Trophoblast cell (in vitro differentiated cells and primary cell): ENCODE measurements around the gene APMAP.

ENCODE experiments used
- DNase-seq, 2 donors: peaks; one replicate each; pipeline ENCODE4 v3.0.0-alpha.2; 2016
- H2AFZ ChIP-seq: 2 replicates; pipeline ENCODE4 v1.6.1; 2013; ENCODE audit warnings: low read length, moderate library complexity, mild to moderate bottlenecking; ENCODE audit not compliant: insufficient read depth, poor library complexity
- H2AK5ac ChIP-seq: 2 replicates; pipeline ENCODE4 v1.6.1; 2013; ENCODE audit warnings: mild to moderate bottlenecking, low read length
- H2BK120ac ChIP-seq: 2 replicates; pipeline ENCODE4 v1.6.1; 2013; ENCODE audit warnings: low read length, mild to moderate bottlenecking, moderate library complexity; ENCODE audit not compliant: insufficient read depth, poor library complexity
- H2BK12ac ChIP-seq: 2 replicates; pipeline ENCODE4 v1.6.1; 2013; ENCODE audit warnings: mild to moderate bottlenecking, low read length, moderate library complexity
- H2BK5ac ChIP-seq: 2 replicates; pipeline ENCODE4 v1.6.1; 2013; ENCODE audit warnings: low read length, low read depth, moderate library complexity, mild to moderate bottlenecking; ENCODE audit not compliant: poor library complexity
- H3K14ac ChIP-seq: 2 replicates; pipeline ENCODE4 v1.6.1; 2013; ENCODE audit warnings: mild to moderate bottlenecking, low read length
- H3K18ac ChIP-seq: 2 replicates; pipeline ENCODE4 v1.6.1; 2013; ENCODE audit warnings: mild to moderate bottlenecking, low read length
- H3K23ac ChIP-seq: 2 replicates; pipeline ENCODE4 v1.6.1; 2013; ENCODE audit warnings: low read length
- H3K27ac ChIP-seq: 2 replicates; pipeline ENCODE4 v1.5.1; 2013; ENCODE audit warnings: low read depth, mild to moderate bottlenecking, inconsistent platforms, low read length, moderate library complexity
- H3K27me3 ChIP-seq: 2 replicates; pipeline ENCODE4 v1.6.1; 2013; ENCODE audit warnings: inconsistent platforms, mild to moderate bottlenecking, low read length, moderate library complexity; ENCODE audit not compliant: insufficient read depth
- H3K36me3 ChIP-seq, 2 experiments: 1 replicate in 1 of 2; 2 replicates in 1 of 2; pipeline ENCODE4 v1.6.1; 2013; ENCODE audit warnings: low read length in 2 of 2, mild to moderate bottlenecking in 2 of 2, moderate library complexity in 1 of 2; ENCODE audit not compliant: insufficient read depth in 2 of 2, control insufficient read depth in 1 of 2
- H3K4ac ChIP-seq: 2 replicates; pipeline ENCODE4 v1.6.1; 2013; ENCODE audit warnings: low read depth, mild to moderate bottlenecking, low read length, moderate library complexity
- H3K4me1 ChIP-seq, 2 experiments: 1 replicate in 1 of 2; 2 replicates in 1 of 2; pipeline ENCODE4 v1.6.1; 2013; ENCODE audit warnings: low read length in 2 of 2, mild to moderate bottlenecking in 2 of 2, moderate library complexity in 1 of 2; ENCODE audit not compliant: insufficient read depth in 2 of 2, control insufficient read depth in 1 of 2
- H3K4me2 ChIP-seq: 2 replicates; pipeline ENCODE4 v1.6.1; 2013; ENCODE audit warnings: inconsistent platforms, mild to moderate bottlenecking, low read length, moderate library complexity
- H3K4me3 ChIP-seq: 2 replicates; pipeline ENCODE4 v1.5.1; 2013; ENCODE audit warnings: mild to moderate bottlenecking, low read depth, low read length, inconsistent platforms
- H3K79me1 ChIP-seq: one replicate; pipeline ENCODE4 v1.6.1; 2013; ENCODE audit warnings: low read length
- H3K79me2 ChIP-seq: 2 replicates; pipeline ENCODE4 v1.6.1; 2013; ENCODE audit warnings: low read length, mild to moderate bottlenecking; ENCODE audit not compliant: control insufficient read depth, insufficient read depth, poor library complexity
- H3K9ac ChIP-seq: 2 replicates; pipeline ENCODE4 v1.6.1; 2013; ENCODE audit warnings: mild to moderate bottlenecking, low read length
- H3K9me3 ChIP-seq: 2 replicates; pipeline ENCODE4 v1.6.1; 2013; ENCODE audit warnings: low read depth, mild to moderate bottlenecking, control low read depth, inconsistent platforms, low read length; ENCODE audit not compliant: insufficient read depth
- H4K12ac ChIP-seq: 2 replicates; pipeline ENCODE4 v1.6.1; 2013; ENCODE audit warnings: low read depth, mild to moderate bottlenecking, low read length, moderate library complexity
- H4K8ac ChIP-seq: 2 replicates; pipeline ENCODE4 v1.6.1; 2013; ENCODE audit warnings: low read depth, mild to moderate bottlenecking, low read length, moderate library complexity
- H4K91ac ChIP-seq: one replicate; pipeline ENCODE4 v1.6.1; 2013; ENCODE audit warnings: low read depth, mild to moderate bottlenecking, low read length, moderate library complexity
- WGBS: extraction: QIAGEN DNeasy Blood & Tissue Kit; methylation state at CpG from one replicate; pipeline ENCODE4 v1.1.7; 2013; ENCODE audit warnings: missing lambda C conversion rate; ENCODE audit not compliant: insufficient read length, insufficient coverage; ENCODE audit errors: extremely low coverage; 5-methylcytosine and 5-hydroxymethylcytosine counted together

APMAP gene

DNA sequence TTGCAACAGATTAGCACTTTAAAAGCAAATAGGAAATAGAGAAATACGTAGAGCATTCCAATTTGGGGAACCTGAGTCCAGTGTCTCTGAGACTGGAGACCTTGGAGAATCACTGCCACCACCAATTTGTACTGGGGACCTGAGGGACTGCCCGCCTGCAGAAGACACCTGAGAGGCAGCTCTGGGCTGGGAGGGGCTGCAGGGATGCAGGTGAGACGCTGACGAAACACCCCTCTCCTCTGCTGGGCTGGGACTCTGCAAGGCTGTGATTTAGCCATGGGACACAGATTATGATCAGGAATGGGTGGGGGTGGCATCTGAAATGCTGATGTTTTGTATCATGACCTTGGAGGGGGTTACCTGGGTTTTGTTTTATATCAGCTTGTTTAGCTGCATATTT lies 7.0 kb upstream of the APMAP start:
- Histone ChIP-seq H3K27ac (no peak overlapping the region), H4K8ac (no peak overlapping the region), H3K18ac (no peak overlapping the region), H3K27me3 (no peaks in the 10 kb centered on the region), H4K91ac (no peak overlapping the region), H3K4ac (no peak overlapping the region), H3K4me1 (peaks cover 2 to 3% of the 10 kb centered on the region in 2 experiments), H3K4me2 (no peak overlapping the region), H2BK12ac (no peak overlapping the region), H2BK120ac (no peak overlapping the region), H2AFZ (no peak overlapping the region), H2BK5ac (no peak overlapping the region), H3K23ac (no peak overlapping the region), H3K79me1 (no peaks in the 10 kb centered on the region), H4K12ac (no peak overlapping the region), H3K14ac (no peak overlapping the region), H3K4me3 (no peak overlapping the region), H3K36me3 (no peaks in the 10 kb centered on the region), H3K79me2 (no peaks in the 10 kb centered on the region), H3K9me3 (no peaks in the 10 kb centered on the region), H3K9ac (no peak overlapping the region), H2AK5ac (no peak overlapping the region)
- DNase-seq = peak in 1 of 2 donors; percentile 42
- no CpG with 5 or more reads among the region's 4 CpGs for WGBS

DNA sequence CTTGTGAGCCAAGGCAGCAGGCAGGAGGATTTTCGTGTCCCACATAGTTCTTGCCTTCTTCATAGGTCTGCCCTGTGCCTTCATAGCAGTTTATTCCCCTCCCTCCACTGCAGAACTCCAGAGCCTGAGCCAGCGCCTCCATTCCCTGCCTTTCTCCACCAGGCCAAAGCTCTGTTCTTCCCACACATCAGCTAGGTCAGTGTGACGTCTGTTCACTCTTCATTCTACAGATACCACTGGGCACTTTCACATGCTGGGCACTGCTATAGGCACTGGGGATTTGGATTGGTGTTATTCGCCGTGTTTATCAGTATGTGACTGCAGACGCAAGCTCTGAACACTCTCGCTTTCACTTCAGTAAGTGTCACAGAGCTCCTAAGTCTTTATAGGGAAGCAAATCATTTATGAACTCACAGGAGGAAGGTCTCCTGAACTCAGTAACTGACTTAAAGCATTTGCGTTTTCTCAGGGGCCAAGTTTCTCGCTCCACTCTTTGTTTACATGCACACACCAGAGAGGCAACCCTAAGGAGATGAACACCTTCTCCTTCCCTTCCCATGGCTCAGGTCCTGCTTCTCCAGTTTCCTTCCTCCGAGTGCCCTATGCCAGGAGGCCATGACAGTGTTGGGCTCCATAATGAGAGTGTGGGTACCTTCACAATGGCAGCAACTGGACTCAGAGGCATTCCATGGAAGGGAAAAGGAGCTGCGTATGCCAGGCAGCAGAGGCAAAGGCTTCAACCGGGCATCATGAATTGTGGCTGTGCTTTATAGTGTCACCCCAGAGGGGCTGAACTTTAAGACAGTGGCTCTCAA lies 6.3 kb upstream of the APMAP start:
- Histone ChIP-seq H4K91ac (no peak overlapping the region), H2AK5ac (no peak overlapping the region), H3K79me1 (no peaks in the 10 kb centered on the region)

DNA sequence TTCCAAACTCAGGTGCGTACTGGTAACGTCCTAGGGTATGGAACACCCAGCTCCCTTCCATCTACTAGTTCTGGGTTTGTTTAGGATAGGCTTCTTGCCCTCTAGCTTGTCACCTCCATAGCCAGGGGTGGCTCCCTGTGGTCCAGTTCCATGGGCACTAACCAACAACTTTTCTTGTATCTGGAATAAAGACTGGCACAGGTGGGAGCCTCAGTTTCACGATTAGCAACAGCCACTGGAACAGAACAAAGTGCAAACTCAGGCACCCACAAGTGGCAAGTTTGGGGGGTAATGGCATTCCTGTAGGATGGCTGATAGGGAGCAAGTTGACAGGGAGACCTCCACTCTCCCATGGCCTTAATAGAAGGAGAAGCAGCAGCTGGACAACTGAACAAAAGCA lies 5.6 kb upstream of the APMAP start:
- no peak overlapping the region for H4K12ac ChIP-seq
- no peak overlapping the region for H4K8ac ChIP-seq
- no peak overlapping the region for H2AFZ ChIP-seq
- H3K79me2 ChIP-seq = no peaks in the 10 kb centered on the region
- no peaks in the 10 kb centered on the region for H3K36me3 ChIP-seq
- no peak overlapping the region for H3K4me3 ChIP-seq
- H3K27me3 ChIP-seq = no peaks in the 10 kb centered on the region
- H3K9me3 ChIP-seq = no peaks in the 10 kb centered on the region
- DNase-seq = no peak
- no peaks in the 10 kb centered on the region for H3K79me1 ChIP-seq
- H2AK5ac ChIP-seq = no peak overlapping the region
- no peak overlapping the region for H3K4me2 ChIP-seq
- no CpG with 5 or more reads among the region's 3 CpGs for WGBS
- no peak overlapping the region for H3K9ac ChIP-seq
- H3K23ac ChIP-seq = no peak overlapping the region
- no peak overlapping the region for H2BK120ac ChIP-seq
- H2BK12ac ChIP-seq = no peak overlapping the region
- peaks cover 2 to 3% of the 10 kb centered on the region in 2 experiments for H3K4me1 ChIP-seq
- H2BK5ac ChIP-seq = no peak overlapping the region
- H4K91ac ChIP-seq = no peak overlapping the region
- no peak overlapping the region for H3K27ac ChIP-seq
- H3K14ac ChIP-seq = no peak overlapping the region
- H3K18ac ChIP-seq = no peak overlapping the region
- H3K4ac ChIP-seq = no peak overlapping the region

More for the DNA sequence above, 6.3 kb upstream of the APMAP start:
- H3K4me3 ChIP-seq = no peak overlapping the region
- H4K8ac ChIP-seq = no peak overlapping the region
- H3K4me2 ChIP-seq = no peak overlapping the region
- no peaks in the 10 kb centered on the region for H3K9me3 ChIP-seq
- no peak overlapping the region for H2BK120ac ChIP-seq
- no peaks in the 10 kb centered on the region for H3K79me2 ChIP-seq
- H4K12ac ChIP-seq = no peak overlapping the region
- no peak overlapping the region for H3K23ac ChIP-seq
- H3K27ac ChIP-seq = no peak overlapping the region
- H3K4ac ChIP-seq = no peak overlapping the region
- no peak for DNase-seq
- H3K36me3 ChIP-seq = no peaks in the 10 kb centered on the region
- H3K18ac ChIP-seq = no peak overlapping the region
- H3K4me1 ChIP-seq = peaks cover 2 to 3% of the 10 kb centered on the region in 2 experiments
- no peaks in the 10 kb centered on the region for H3K27me3 ChIP-seq
- H2AFZ ChIP-seq = no peak overlapping the region
- no peak overlapping the region for H2BK5ac ChIP-seq
- WGBS = no CpG with 5 or more reads among the region's 12 CpGs
- H2BK12ac ChIP-seq = no peak overlapping the region
- no peak overlapping the region for H3K9ac ChIP-seq
- H3K14ac ChIP-seq = no peak overlapping the region

DNA sequence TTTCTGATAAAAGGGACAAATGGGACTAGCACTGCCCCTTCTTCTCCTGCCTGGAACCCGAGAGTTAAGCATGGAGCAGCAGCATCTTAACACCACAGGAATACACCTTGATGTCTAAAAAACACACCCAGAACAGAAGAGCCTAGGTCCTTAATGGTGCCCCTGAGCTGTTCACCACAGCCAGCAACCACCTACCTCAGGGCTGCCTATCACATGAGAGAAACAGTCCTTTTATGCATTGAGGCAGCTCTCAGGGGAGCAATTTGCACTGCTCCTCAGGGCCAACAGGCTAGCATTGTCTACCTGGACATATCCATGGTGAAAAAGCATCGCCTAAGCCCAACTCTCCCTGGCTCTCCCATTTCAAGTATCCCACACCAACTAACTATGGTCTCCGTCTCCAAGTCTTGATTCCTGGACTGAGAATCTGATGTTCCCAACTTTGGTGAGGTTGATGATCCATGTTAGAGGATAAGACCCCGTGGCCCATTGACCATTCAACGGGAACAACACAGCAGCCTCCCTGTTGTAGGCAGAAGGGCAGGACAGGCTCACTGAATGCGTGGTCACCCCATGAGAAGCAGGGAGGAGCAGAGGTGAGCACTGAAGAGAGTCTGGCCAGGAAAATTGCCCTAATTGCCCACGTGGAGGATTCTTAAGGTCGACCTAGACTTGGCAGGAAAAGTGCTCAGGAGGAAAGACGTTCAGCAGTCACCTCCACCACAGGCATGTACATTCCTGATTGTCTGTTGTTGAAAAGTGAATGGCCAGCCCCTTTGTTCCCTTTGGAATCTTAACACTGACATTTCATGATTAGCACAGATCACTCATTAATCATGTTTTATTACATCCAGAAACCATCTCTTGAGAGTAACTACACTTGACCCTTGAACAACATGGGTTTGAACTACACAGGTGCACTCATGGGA lies 4.2 kb upstream of the APMAP start:
- H3K27ac ChIP-seq = no peak overlapping the region
- WGBS = no CpG with 5 or more reads among the region's 9 CpGs
- no peak overlapping the region for H3K18ac ChIP-seq
- H3K4ac ChIP-seq = no peak overlapping the region
- H3K79me1 ChIP-seq = peaks cover 8% of the 10 kb centered on the region
- no peak overlapping the region for H4K12ac ChIP-seq
- H4K8ac ChIP-seq = no peak overlapping the region
- H3K9me3 ChIP-seq = no peaks in the 10 kb centered on the region
- no peaks in the 10 kb centered on the region for H3K27me3 ChIP-seq
- peaks cover 4 to 6% of the 10 kb centered on the region in 2 experiments for H3K4me1 ChIP-seq
- DNase-seq = no peak
- H2BK12ac ChIP-seq = no peak overlapping the region
- no peak overlapping the region for H2AFZ ChIP-seq
- H2BK120ac ChIP-seq = no peak overlapping the region
- H3K36me3 ChIP-seq = no peaks in the 10 kb centered on the region
- H3K9ac ChIP-seq = no peak overlapping the region
- peaks cover 7% of the 10 kb centered on the region for H3K79me2 ChIP-seq
- no peak overlapping the region for H3K4me3 ChIP-seq
- H3K23ac ChIP-seq = no peak overlapping the region
- H2BK5ac ChIP-seq = no peak overlapping the region
- no peak overlapping the region for H3K4me2 ChIP-seq
- no peak overlapping the region for H4K91ac ChIP-seq
- no peak overlapping the region for H3K14ac ChIP-seq
- no peak overlapping the region for H2AK5ac ChIP-seq
